ENCODE results near the gene CES3. TPM values are rescaled to one million over a fixed set of nuclear protein-coding genes. Genes with fewer than 3 reads are reported as not detected.

The CES3 gene
- total RNA-seq, 4 donors from 2014 or later: 1.4 to 2.2 (median 1.5) TPM; not detected in 1

GRCh38 chr16:66936889-66937554, 24.0 kb upstream of the CES3 start:
- H3K27me3 ChIP-seq: no peaks in the 10 kb centered on the region
- no peak overlapping the region for H3K27ac ChIP-seq
- H3K4me1 ChIP-seq: peaks cover 37% of the 10 kb centered on the region
- no peak for DNase-seq (ENCODE audit: low spot score in 2 of 2)
- peaks cover 35% of the 10 kb centered on the region for H3K36me3 ChIP-seq
- no peak for TF ChIP-seq EP300 (IDR thresholded peaks at IDR 0.05)
- TF ChIP-seq CTCF (IDR thresholded peaks at IDR 0.05): no peak
- TF ChIP-seq POLR2A (IDR thresholded peaks at IDR 0.05): no peak
- no peak for TF ChIP-seq POLR2AphosphoS5 (IDR thresholded peaks at IDR 0.05)
- no peak overlapping the region for H3K4me3 ChIP-seq
- 92% methylated on average over 4 of the region's 4 CpGs for WGBS
- no peaks in the 10 kb centered on the region for H3K9me3 ChIP-seq

- H3K36me3 ChIP-seq: peaks cover 43% of the 10 kb centered on the region
- WGBS: 86% methylated on average over 1 of the region's 10 CpGs
- H3K9me3 ChIP-seq: no peaks in the 10 kb centered on the region
- TF ChIP-seq CTCF (IDR thresholded peaks at IDR 0.05) (no peak), POLR2AphosphoS5 (IDR thresholded peaks at IDR 0.05) (no peak), POLR2A (IDR thresholded peaks at IDR 0.05) (no peak), EP300 (IDR thresholded peaks at IDR 0.05) (no peak)
- H3K27ac ChIP-seq: no peak overlapping the region
- DNase-seq (ENCODE audit: low spot score in 2 of 2): no peak
- H3K4me3 ChIP-seq: no peak overlapping the region
- H3K4me1 ChIP-seq: peaks cover 30% of the 10 kb centered on the region
- H3K27me3 ChIP-seq: no peaks in the 10 kb centered on the region
Observed at GRCh38 chr16:66937725-66938337, 23.2 kb upstream of the CES3 start.

- Histone ChIP-seq H3K9me3 (no peaks in the 10 kb centered on the region), H3K4me3 (no peak overlapping the region), H3K36me3 (peaks cover 55% of the 10 kb centered on the region), H3K27ac (no peak overlapping the region), H3K27me3 (no peaks in the 10 kb centered on the region), H3K4me1 (peaks cover 18% of the 10 kb centered on the region)
- TF ChIP-seq CTCF (IDR thresholded peaks at IDR 0.05) (no peak), POLR2A (IDR thresholded peaks at IDR 0.05) (no peak), EP300 (IDR thresholded peaks at IDR 0.05) (no peak), POLR2AphosphoS5 (IDR thresholded peaks at IDR 0.05) (no peak)
- DNase-seq (ENCODE audit: low spot score in 2 of 2): no peak
Observed at GRCh38 chr16:66939366-66939765, 21.7 kb upstream of the CES3 start.

GRCh38 chr16:66940236-66940635, 20.8 kb upstream of the CES3 start:
- H3K36me3 ChIP-seq: peaks cover 55% of the 10 kb centered on the region
- H3K27me3 ChIP-seq: no peaks in the 10 kb centered on the region
- 75% methylated on average over 2 of the region's 16 CpGs for WGBS
- no peak for DNase-seq (ENCODE audit: low spot score in 2 of 2)
- no peak overlapping the region for H3K4me3 ChIP-seq
- TF ChIP-seq POLR2AphosphoS5 (IDR thresholded peaks at IDR 0.05) (no peak), CTCF (IDR thresholded peaks at IDR 0.05) (no peak)
- H3K27ac ChIP-seq: no peak overlapping the region
- no peaks in the 10 kb centered on the region for H3K9me3 ChIP-seq
- peaks cover 15% of the 10 kb centered on the region for H3K4me1 ChIP-seq

GRCh38 chr16:66942981-66943380, 18.1 kb upstream of the CES3 start:
- Histone ChIP-seq H3K4me1 (peaks cover 8% of the 10 kb centered on the region), H3K4me3 (no peak overlapping the region), H3K36me3 (peaks cover 55% of the 10 kb centered on the region), H3K27me3 (no peaks in the 10 kb centered on the region), H3K27ac (no peak overlapping the region), H3K9me3 (no peaks in the 10 kb centered on the region)
- no peak for TF ChIP-seq EP300 (IDR thresholded peaks at IDR 0.05)
- TF ChIP-seq POLR2AphosphoS5 (IDR thresholded peaks at IDR 0.05): no peak
- TF ChIP-seq CTCF (IDR thresholded peaks at IDR 0.05): no peak
- no peak for TF ChIP-seq POLR2A (IDR thresholded peaks at IDR 0.05)
- no peak for DNase-seq (ENCODE audit: low spot score in 2 of 2)
- WGBS: 74% methylated on average over 5 of the region's 5 CpGs
